ENCODE results near the gene CSF3.

DNA sequence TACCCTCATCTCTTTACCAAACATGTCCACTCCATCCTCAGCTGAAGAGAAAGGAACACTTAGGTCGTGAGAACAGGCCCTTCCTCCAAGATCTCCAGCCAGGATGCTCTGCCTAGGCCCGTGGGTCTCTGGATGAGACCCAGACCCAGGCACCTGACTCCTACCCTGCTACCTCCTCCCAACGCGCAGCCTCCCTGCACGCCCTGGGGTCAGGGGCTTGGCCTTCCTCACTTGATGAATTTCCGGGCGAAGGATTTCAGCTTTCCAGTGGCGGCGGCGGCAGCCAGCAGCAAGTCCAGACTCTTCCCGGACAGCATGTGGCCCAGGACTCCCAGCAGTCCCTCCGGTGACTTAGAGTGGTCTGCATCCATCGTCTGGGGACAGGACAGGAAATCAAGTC lies 13.4 kb downstream of the CSF3 start:
- no peak for TF ChIP-seq FOXA1 (IDR thresholded peaks at IDR 0.05)
- no peak for TF ChIP-seq FOXM1 (IDR thresholded peaks at IDR 0.05; ENCODE audit: borderline replicate concordance)
- TF ChIP-seq BHLHE40 (IDR thresholded peaks at IDR 0.05; ENCODE audit: borderline replicate concordance) = no peak
- TF ChIP-seq SP1 (IDR thresholded peaks at IDR 0.05) = no peak
- no peak for TF ChIP-seq TARDBP (IDR thresholded peaks at IDR 0.05)
- TF ChIP-seq HDGF (IDR thresholded peaks at IDR 0.05; ENCODE audit: borderline replicate concordance) = no peak
- TF ChIP-seq, protein P1, sequence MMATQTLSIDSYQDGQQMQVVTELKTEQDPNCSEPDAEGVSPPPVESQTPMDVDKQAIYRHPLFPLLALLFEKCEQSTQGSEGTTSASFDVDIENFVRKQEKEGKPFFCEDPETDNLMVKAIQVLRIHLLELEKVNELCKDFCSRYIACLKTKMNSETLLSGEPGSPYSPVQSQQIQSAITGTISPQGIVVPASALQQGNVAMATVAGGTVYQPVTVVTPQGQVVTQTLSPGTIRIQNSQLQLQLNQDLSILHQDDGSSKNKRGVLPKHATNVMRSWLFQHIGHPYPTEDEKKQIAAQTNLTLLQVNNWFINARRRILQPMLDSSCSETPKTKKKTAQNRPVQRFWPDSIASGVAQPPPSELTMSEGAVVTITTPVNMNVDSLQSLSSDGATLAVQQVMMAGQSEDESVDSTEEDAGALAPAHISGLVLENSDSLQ (IDR thresholded peaks at IDR 0.05) = no peak
- no peak for TF ChIP-seq FOXK2 (IDR thresholded peaks at IDR 0.05)
- no peak for TF ChIP-seq CTBP1 (IDR thresholded peaks at IDR 0.05; ENCODE audit: borderline replicate concordance)
